Lower leg skin (tissue), 4 donors: Measurements from ENCODE around the gene ZFYVE19. TPM values are rescaled to one million over a fixed set of nuclear protein-coding genes. Genes with fewer than 3 reads are reported as not detected.
A peak's percentile ranks its signal among the peaks of the same experiment; 100 is the strongest.

Experiments used
- DNase-seq, 2 donors: peaks; one replicate each; pipeline ENCODE4 v3.0.0-alpha.2; 2019; ENCODE audit warnings: low spot score in 2 of 2
- H3K4me3 ChIP-seq: fragments of 200-600 bp; sonication (generic); 2 replicates; pipeline ENCODE4 v1.5.1; 2017; ENCODE audit warnings: mild to moderate bottlenecking, low read depth; ENCODE audit not compliant: poor library complexity, severe bottlenecking
- CTCF ChIP-seq, 3 donors: fragments of 450-650 bp; IDR thresholded peaks; one replicate each; pipeline ENCODE4 v1.5.1; 2016; ENCODE audit warnings: antibody characterized with exemption in 3 of 3, mild to moderate bottlenecking in 3 of 3, moderate library complexity in 2 of 3
- POLR2A ChIP-seq, 2 donors: fragments of 450-650 bp; IDR thresholded peaks; one replicate each; pipeline ENCODE4 v1.6.1; 2016 to 2017; ENCODE audit warnings: antibody characterized with exemption in 2 of 2, mild to moderate bottlenecking in 1 of 2, moderate library complexity in 1 of 2
- WGBS, 2 donors: methylation state at CpG; one replicate each; pipeline ENCODE4 v1.1.5; 2018; 5-methylcytosine and 5-hydroxymethylcytosine counted together
- intact Hi-C: fragments of 100-400 bp; cut with DNase I; formaldehyde crosslinking; loops from one replicate; pipeline ENCODE4 v1.15.0; 2023; ENCODE audit warnings: low total_unique reads
- total RNA-seq, 4 donors: library from RNA; depleted of rRNA; stranded (reverse); fragments of >200 nt; gene quantifications; one replicate each; pipeline ENCODE4 v1.1.0, GENCODE V29; 2016

Gene ZFYVE19
- total RNA-seq, 4 donors from 2014 or later, result 30.9 to 65.7 (median 35.4) TPM

- WGBS, 2 donors, result 0 to 2% methylated on average over 18 to 30 of the region's 89 CpGs
- TF ChIP-seq CTCF (IDR thresholded peaks at IDR 0.05), result no peak
- H3K4me3 ChIP-seq, result peak within 1 kb of the TSS; percentile 46
- DNase-seq, result no peak
- intact Hi-C loops, result no loop called here
These were observed 37.2 kb downstream of the ZFYVE19 start, which contains the start of gene SPINT1 for GRCh38 chr15:40843885-40844695. SPINT1 (plus strand) TSS chr15:40844048; CDS start chr15:40844555, 507 bp downstream.

DNA sequence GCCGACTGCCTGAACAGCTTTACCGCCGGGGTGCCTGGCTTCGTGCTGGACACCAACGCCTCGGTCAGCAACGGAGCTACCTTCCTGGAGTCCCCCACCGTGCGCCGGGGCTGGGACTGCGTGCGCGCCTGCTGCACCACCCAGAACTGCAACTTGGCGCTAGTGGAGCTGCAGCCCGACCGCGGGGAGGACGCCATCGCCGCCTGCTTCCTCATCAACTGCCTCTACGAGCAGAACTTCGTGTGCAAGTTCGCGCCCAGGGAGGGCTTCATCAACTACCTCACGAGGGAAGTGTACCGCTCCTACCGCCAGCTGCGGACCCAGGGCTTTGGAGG, 37.8 kb downstream of the ZFYVE19 start:
- intact Hi-C loops, result no loop called here
- no peak for DNase-seq
- TF ChIP-seq POLR2A (IDR thresholded peaks at IDR 0.05), result no peak
- TF ChIP-seq CTCF (IDR thresholded peaks at IDR 0.05), result no peak
- H3K4me3 ChIP-seq, result peak overlapping the region; percentile 46
- 1 to 2% methylated on average over 21 to 28 of the region's 28 CpGs for WGBS, 2 donors

DNA sequence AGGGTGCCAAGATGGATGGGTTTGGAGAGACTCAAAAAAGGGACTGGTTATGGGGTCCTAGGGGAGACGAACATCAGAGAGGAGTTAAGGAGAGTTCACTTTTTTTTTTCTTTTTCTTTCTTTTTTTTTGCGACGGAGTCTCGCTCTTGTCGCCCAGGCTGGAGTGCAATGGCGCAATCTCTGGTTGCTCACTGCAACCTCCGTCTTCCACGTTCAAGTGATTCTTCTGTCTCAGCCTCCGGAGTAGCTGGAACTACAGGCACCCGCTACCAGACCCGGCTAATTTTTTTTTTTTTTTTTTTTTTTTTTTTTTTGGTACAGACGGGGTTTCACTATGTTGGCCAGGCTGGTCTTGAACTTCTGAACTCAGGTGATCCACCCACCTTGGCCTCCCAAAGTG, 38.1 kb downstream of the ZFYVE19 start:
- WGBS, 2 donors, result 19 to 22% methylated on average over 12 of the region's 12 CpGs
- no peak for TF ChIP-seq POLR2A (IDR thresholded peaks at IDR 0.05)
- no peak for TF ChIP-seq CTCF (IDR thresholded peaks at IDR 0.05)
- intact Hi-C loops, result no loop called here
- peak overlapping the region; percentile 46 for H3K4me3 ChIP-seq
- no peak for DNase-seq

GRCh38 chr15:40845511-40846284, 38.8 kb downstream of the ZFYVE19 start:
- no peak overlapping the region for H3K4me3 ChIP-seq
- DNase-seq, result peak in 1 of 2 donors; percentile 78
- TF ChIP-seq POLR2A (IDR thresholded peaks at IDR 0.05) (no peak), CTCF (IDR thresholded peaks at IDR 0.05) (no peak)
- intact Hi-C loops, result no loop called here
- WGBS, 2 donors, result 49 to 60% methylated on average over 8 of the region's 8 CpGs

DNA sequence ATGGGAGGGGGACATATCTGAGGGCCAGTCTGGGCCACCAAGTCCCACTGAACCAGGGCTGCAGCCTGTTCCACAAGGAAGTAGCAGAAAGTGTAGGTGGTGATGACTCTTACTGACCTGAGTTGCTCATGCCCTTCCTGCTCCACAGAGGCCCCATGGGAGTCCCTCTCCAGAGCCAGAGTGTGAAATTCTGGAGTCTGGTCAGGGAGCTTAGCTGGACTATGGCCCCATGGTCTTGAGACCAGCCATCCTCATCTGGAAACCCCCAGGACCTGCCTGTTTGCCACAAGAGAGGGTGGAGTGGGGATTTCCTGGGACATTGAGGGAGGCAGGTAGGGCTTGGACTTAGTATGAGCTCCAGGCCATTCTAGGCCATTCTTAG, 39.9 kb downstream of the ZFYVE19 start:
- no peak for TF ChIP-seq CTCF (IDR thresholded peaks at IDR 0.05)
- no peak for TF ChIP-seq POLR2A (IDR thresholded peaks at IDR 0.05)
- intact Hi-C loops, result no loop called here

More for the DNA sequence above, 39.9 kb downstream of the ZFYVE19 start:
- no peak for DNase-seq
- no peak overlapping the region for H3K4me3 ChIP-seq
